NCI-H187 (cell line): ENCODE data around the gene STARD13.

Source experiments
- DNase-seq, 2 experiments: peaks; one replicate each; lab custom pipeline; 2025; lab: John Stamatoyannopoulos, UW

The STARD13 gene

GRCh38 chr13:33219926-33220325 lies 65.6 kb downstream of the STARD13 start:
- no peak for DNase-seq

- DNase-seq: no peak
These were observed 67.1 kb downstream of the STARD13 start for GRCh38 chr13:33218426-33218825.

GRCh38 chr13:33218020-33218419 lies 67.5 kb downstream of the STARD13 start:
- no peak for DNase-seq

- DNase-seq: no peak
These were observed 68.3 kb downstream of the STARD13 start for GRCh38 chr13:33217256-33217655.

GRCh38 chr13:33213797-33214196 lies 71.8 kb downstream of the STARD13 start:
- DNase-seq: no peak

GRCh38 chr13:33213024-33213768 lies 72.4 kb downstream of the STARD13 start:
- DNase-seq: no peak

- no peak for DNase-seq
These were observed 73.2 kb downstream of the STARD13 start for GRCh38 chr13:33212396-33212795.

GRCh38 chr13:33210090-33210489 lies 75.5 kb downstream of the STARD13 start:
- no peak for DNase-seq

- no peak for DNase-seq
These were observed 77.0 kb downstream of the STARD13 start for GRCh38 chr13:33208290-33209220.

GRCh38 chr13:33207615-33207961 lies 78.0 kb downstream of the STARD13 start:
- DNase-seq: no peak

GRCh38 chr13:33206945-33207614 lies 78.5 kb downstream of the STARD13 start:
- DNase-seq: no peak

GRCh38 chr13:33206425-33206824 lies 79.1 kb downstream of the STARD13 start:
- DNase-seq: no peak

GRCh38 chr13:33205804-33206221 lies 79.7 kb downstream of the STARD13 start:
- DNase-seq: no peak

- DNase-seq: no peak
These were observed 80.3 kb downstream of the STARD13 start for GRCh38 chr13:33205224-33205623.

- no peak for DNase-seq
These were observed 81.2 kb downstream of the STARD13 start for GRCh38 chr13:33204130-33204927.

- no peak for DNase-seq
These were observed 82.8 kb downstream of the STARD13 start for GRCh38 chr13:33202644-33203169.

GRCh38 chr13:33201659-33202058 lies 83.9 kb downstream of the STARD13 start:
- no peak for DNase-seq

GRCh38 chr13:33199289-33199850 lies 86.2 kb downstream of the STARD13 start:
- DNase-seq: no peak

- no peak for DNase-seq
These were observed 88.0 kb downstream of the STARD13 start for GRCh38 chr13:33197541-33197971.

GRCh38 chr13:33196767-33197166 lies 88.8 kb downstream of the STARD13 start:
- DNase-seq: no peak
